ENCODE measurements around the gene ZNF521.

DNA sequence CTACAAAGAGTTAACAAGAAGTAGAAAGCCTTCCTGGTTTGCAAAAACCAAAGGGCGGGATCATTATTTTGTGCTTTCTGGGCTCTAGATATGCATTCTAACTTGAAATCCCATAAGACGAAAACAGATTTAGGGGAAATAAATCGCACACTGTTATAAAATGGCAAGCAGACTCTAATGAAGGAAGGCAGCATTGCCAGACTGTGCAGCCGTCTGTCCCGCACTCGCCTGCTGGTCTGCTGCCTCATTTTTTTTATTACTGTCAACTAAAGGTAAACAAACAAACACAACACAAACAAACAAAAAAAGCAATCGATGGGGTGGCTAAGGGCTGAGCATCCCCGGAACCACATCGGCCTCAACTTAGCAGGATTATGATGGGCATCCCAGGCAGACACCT, 24.4 kb downstream of the ZNF521 start:
- TF ChIP-seq YY1 (IDR thresholded peaks at IDR 0.05; ENCODE audit: insufficient read depth, insufficient read length) (no peak), ZNF274 (IDR thresholded peaks at IDR 0.05; ENCODE audit: low read depth, low read length) (no peak), SUZ12 (IDR thresholded peaks at IDR 0.05; ENCODE audit: extremely low read depth, insufficient read depth, insufficient read length) (no peak)
